B cell (primary cell): ENCODE measurements around the gene SEC14L1.

ENCODE experiments used
- EZH2 ChIP-seq: IDR thresholded peaks from 2 replicates; pipeline ENCODE4 v1.6.1; 2012; ENCODE audit warnings: borderline replicate concordance, low read depth, mild to moderate bottlenecking, moderate library complexity, low read length; ENCODE audit not compliant: insufficient read depth, poor library complexity, severe bottlenecking
- TF ChIP-seq, protein P1 (sequence below): fragments of 200-600 bp; IDR thresholded peaks from one replicate; pipeline ENCODE4 v1.8.0; 2022; ENCODE audit warnings: antibody characterized with exemption, mild to moderate bottlenecking

DNA sequence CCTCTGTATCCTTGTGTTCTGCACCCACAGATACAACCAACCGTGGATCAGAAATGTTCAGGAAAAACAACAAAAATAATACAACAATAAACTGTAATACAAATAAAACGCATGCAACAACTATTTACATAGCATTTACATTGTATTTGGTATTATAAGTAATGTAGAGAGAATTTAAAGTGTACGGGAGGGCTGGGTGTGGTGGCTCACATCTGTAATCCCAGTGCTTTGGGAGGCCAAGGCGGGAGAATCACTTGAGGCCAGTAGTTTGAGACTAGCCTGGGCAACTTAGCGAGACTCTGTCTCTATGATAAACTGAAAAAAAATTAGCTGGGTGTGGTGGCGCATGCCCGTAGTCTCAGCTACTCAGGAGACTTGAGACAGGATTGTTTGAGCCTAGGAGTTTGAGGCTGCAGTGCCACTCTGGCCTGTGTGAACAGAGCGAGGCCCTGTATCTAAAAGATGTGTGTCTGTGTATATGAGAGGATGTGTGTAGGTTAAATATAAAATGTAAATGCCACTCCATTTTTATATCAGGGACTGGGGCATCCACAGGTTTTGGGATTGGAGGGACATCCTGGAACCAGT, 13.3 kb downstream of the SEC14L1 start:
- TF ChIP-seq, protein P1, sequence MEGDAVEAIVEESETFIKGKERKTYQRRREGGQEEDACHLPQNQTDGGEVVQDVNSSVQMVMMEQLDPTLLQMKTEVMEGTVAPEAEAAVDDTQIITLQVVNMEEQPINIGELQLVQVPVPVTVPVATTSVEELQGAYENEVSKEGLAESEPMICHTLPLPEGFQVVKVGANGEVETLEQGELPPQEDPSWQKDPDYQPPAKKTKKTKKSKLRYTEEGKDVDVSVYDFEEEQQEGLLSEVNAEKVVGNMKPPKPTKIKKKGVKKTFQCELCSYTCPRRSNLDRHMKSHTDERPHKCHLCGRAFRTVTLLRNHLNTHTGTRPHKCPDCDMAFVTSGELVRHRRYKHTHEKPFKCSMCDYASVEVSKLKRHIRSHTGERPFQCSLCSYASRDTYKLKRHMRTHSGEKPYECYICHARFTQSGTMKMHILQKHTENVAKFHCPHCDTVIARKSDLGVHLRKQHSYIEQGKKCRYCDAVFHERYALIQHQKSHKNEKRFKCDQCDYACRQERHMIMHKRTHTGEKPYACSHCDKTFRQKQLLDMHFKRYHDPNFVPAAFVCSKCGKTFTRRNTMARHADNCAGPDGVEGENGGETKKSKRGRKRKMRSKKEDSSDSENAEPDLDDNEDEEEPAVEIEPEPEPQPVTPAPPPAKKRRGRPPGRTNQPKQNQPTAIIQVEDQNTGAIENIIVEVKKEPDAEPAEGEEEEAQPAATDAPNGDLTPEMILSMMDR, result no peak
- no peak for TF ChIP-seq EZH2
